Stimulated activated memory B cell treated with anti-CD40 and anti-IgM and Interleukin-4, amounts not matched to agents 10 μg/mL and 1 μg/mL and 100 μg/mL, for 72 hours (primary cell): ENCODE measurements around the gene DTX2.
"Not testable (repeated sequence)": the region's sequence is repeated elsewhere in the genome, so short reads cannot be mapped to it uniquely, and the experiment has no call there.

ENCODE experiments used
- ATAC-seq: fragments of 150-1000 bp; cut with Tn5 transposase; 2 replicates; pipeline ENCODE4 v1.10.0; 2021
- H3K27ac Mint-ChIP-seq: one replicate; pipeline ENCODE4 v1.8.0; 2022; ENCODE audit warnings: mild to moderate bottlenecking, mixed read lengths
- H3K27me3 Mint-ChIP-seq: one replicate; pipeline ENCODE4 v1.8.0; 2022; ENCODE audit warnings: mixed read lengths
- H3K36me3 Mint-ChIP-seq: one replicate; pipeline ENCODE4 v1.8.0; 2022; ENCODE audit warnings: mixed read lengths
- H3K4me1 Mint-ChIP-seq: one replicate; pipeline ENCODE4 v1.8.0; 2022; ENCODE audit warnings: mixed read lengths
- H3K4me3 Mint-ChIP-seq: one replicate; pipeline ENCODE4 v1.8.0; 2022; ENCODE audit warnings: mild to moderate bottlenecking, moderate library complexity, mixed read lengths
- H3K9me3 Mint-ChIP-seq: one replicate; pipeline ENCODE4 v1.8.0; 2022; ENCODE audit warnings: mixed read lengths

Gene DTX2

DNA sequence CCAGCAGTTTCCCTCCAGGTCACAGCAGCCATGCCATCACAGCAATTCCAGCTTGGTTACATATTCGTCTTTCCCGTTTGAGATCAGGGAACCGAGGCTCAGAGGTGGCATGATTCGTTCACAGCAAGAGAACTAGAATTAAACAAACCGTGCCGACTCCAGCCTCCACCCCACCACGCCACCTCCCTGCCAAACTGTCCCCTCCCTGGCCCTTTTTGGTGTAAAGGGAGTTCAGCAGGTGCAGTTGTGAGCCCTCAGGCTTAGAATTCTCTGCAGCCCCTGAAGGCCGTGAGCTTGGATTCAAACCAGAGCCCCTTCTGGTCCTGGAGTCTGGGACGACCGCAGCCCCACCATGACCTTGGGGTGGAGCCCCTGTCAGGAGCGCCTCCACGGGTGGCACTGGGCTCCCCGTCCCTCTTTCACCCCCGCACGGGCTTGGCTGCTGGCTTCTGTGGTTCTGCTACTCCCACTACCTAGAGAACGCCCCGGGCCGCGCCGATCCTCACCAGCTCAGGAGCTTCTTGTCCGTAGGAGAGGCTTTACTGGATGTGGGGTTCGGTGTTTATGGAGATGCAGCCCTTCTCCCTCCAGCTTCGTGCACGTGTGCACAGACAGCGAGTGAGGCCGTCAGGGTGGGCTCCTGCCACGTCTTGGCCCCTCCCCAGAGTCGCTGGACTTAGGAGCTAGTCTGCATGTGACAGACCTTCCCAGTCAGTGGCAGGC, 37.9 kb downstream of the DTX2 start:
- H3K9me3 Mint-ChIP-seq, H3K27me3 Mint-ChIP-seq, H3K27ac Mint-ChIP-seq, H3K4me3 Mint-ChIP-seq, H3K4me1 Mint-ChIP-seq: not testable (repeated sequence)
- ATAC-seq, result peak; percentile 17
- peaks cover 12% of the 10 kb centered on the region for H3K36me3 Mint-ChIP-seq

- H3K4me3 Mint-ChIP-seq, H3K4me1 Mint-ChIP-seq, H3K27me3 Mint-ChIP-seq, H3K9me3 Mint-ChIP-seq, H3K27ac Mint-ChIP-seq: not testable (repeated sequence)
- ATAC-seq, result peak; percentile 73
- H3K36me3 Mint-ChIP-seq, result peaks cover 17% of the 10 kb centered on the region
These were observed 38.4 kb downstream of the DTX2 start for GRCh38 chr7:76499924-76500241.

GRCh38 chr7:76502224-76502623, 40.7 kb downstream of the DTX2 start:
- H3K4me1 Mint-ChIP-seq, H3K9me3 Mint-ChIP-seq, H3K27ac Mint-ChIP-seq, ATAC-seq, H3K4me3 Mint-ChIP-seq, H3K27me3 Mint-ChIP-seq: not testable (repeated sequence)
- peaks cover 19% of the 10 kb centered on the region for H3K36me3 Mint-ChIP-seq

GRCh38 chr7:76502836-76503235, 41.3 kb downstream of the DTX2 start:
- not testable (repeated sequence) for H3K4me1 Mint-ChIP-seq, H3K9me3 Mint-ChIP-seq, H3K27me3 Mint-ChIP-seq, H3K4me3 Mint-ChIP-seq, ATAC-seq, H3K27ac Mint-ChIP-seq
- peaks cover 20% of the 10 kb centered on the region for H3K36me3 Mint-ChIP-seq

DNA sequence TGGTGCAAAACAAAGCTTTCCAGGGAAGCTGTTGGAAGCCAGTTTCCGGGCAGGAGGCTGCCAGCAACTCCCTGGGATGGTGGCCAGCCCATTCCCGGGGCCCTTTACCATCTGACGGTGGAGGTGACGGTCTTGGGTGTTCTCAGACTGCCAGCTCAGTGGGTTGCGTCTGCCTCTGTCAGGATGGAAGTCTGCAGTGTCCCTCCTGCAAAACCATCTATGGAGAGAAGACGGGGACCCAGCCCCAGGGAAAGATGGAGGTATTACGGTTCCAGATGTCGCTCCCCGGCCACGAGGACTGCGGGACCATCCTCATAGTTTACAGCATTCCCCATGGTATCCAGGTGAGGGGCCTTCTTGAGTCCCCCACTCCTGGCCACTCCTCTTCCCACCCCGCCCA, 41.7 kb downstream of the DTX2 start:
- not testable (repeated sequence) for H3K4me1 Mint-ChIP-seq, H3K27ac Mint-ChIP-seq, H3K27me3 Mint-ChIP-seq, H3K9me3 Mint-ChIP-seq, H3K4me3 Mint-ChIP-seq, ATAC-seq
- peaks cover 24% of the 10 kb centered on the region for H3K36me3 Mint-ChIP-seq

DNA sequence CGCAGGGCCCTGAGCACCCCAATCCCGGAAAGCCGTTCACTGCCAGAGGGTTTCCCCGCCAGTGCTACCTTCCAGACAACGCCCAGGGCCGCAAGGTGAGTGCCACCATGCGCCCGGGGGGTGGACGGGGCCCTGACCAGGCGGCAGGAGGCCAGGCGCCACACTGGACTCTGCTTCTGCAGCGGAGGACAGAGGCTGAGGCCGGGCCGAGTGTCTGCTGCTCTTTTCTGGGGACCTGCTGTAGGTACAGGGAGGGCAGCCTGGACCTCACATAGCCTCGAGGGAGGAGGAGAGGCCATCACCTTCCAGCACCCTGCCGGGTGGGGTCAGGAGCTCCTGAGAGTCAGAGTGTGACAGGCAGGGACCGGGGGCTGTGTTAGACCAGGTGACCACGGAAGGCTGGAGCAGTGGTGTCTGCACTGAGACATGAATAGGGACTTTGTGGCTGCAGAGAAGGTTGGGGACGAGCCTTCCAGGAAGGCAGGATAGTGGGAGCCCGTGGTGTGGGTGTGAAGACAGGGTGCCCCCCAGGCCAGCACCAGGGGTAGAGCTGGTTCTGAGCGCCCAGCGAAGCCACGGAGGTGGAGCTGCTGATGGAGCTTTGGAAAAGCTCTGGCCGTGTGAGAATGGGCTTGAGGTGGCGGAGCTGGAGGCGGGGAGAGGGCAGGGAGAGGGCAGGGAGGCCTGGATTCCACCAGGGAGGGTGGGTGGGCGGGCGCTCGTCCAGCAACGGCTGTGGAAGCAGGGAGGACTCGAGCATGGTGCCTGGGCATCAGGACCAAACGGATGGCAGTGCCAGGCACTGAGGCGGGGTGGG, 43.0 kb downstream of the DTX2 start:
- not testable (repeated sequence) for H3K27ac Mint-ChIP-seq, H3K4me3 Mint-ChIP-seq, ATAC-seq, H3K27me3 Mint-ChIP-seq, H3K4me1 Mint-ChIP-seq, H3K9me3 Mint-ChIP-seq
- H3K36me3 Mint-ChIP-seq, result peaks cover 24% of the 10 kb centered on the region

GRCh38 chr7:76505168-76506080, 43.9 kb downstream of the DTX2 start:
- H3K36me3 Mint-ChIP-seq, result peaks cover 24% of the 10 kb centered on the region
- no peak overlapping the region for H3K4me3 Mint-ChIP-seq
- H3K4me1 Mint-ChIP-seq, result no peaks in the 10 kb centered on the region
- peaks cover 3% of the 10 kb centered on the region for H3K9me3 Mint-ChIP-seq
- no peak overlapping the region for H3K27ac Mint-ChIP-seq
- H3K27me3 Mint-ChIP-seq, result no peaks in the 10 kb centered on the region
- no peak for ATAC-seq

DNA sequence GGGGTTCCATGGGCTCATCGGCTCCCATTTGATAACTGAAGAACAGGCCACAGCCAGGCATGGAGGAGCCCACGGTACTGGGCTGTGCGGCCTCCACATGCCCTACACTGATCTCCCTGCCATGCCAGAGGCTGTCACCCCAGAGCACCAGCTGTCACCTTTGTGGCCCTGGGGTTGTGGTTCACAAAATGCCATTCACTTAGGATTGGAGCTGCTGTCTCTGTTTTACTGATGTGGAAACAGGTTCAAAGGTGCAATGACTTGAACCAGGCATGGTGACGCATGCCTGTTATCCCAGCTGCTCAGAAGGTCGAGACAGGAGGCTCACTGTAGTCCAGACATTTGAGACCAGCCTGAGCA, 44.6 kb downstream of the DTX2 start:
- H3K4me3 Mint-ChIP-seq, result no peak overlapping the region
- no peak overlapping the region for H3K27ac Mint-ChIP-seq
- no peak for ATAC-seq
- H3K27me3 Mint-ChIP-seq, result no peaks in the 10 kb centered on the region
- peaks cover 22% of the 10 kb centered on the region for H3K36me3 Mint-ChIP-seq
- no peaks in the 10 kb centered on the region for H3K4me1 Mint-ChIP-seq
- H3K9me3 Mint-ChIP-seq, result peaks cover 3% of the 10 kb centered on the region

DNA sequence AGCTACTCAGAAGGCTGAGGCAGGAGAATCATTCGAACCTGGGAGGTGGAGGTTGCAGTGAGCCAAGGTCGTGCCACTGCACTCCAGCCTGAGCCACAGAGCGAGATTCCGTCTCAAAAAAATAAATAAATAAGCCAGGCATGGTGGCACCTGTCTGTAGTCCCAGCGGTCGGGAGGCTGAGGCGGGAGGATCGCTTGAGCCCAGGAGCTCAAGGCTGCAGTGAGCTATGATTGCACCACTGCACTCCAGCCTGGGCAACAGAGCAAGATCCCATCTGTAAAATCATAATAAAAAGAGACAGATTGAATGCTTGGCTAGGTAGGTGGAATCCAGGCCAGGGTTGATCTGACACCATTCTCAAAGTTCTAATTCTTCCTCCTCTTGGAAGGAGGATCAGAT, 45.1 kb downstream of the DTX2 start:
- H3K36me3 Mint-ChIP-seq, result peaks cover 16% of the 10 kb centered on the region
- not testable (repeated sequence) for H3K27ac Mint-ChIP-seq, H3K9me3 Mint-ChIP-seq, H3K27me3 Mint-ChIP-seq, H3K4me1 Mint-ChIP-seq, H3K4me3 Mint-ChIP-seq, ATAC-seq

GRCh38 chr7:76507723-76508406, 46.4 kb downstream of the DTX2 start:
- peak; percentile 53 for ATAC-seq
- H3K4me3 Mint-ChIP-seq, result no peak overlapping the region
- peaks cover 3% of the 10 kb centered on the region for H3K9me3 Mint-ChIP-seq
- H3K27ac Mint-ChIP-seq, result no peak overlapping the region
- no peaks in the 10 kb centered on the region for H3K4me1 Mint-ChIP-seq
- H3K36me3 Mint-ChIP-seq, result peaks cover 13% of the 10 kb centered on the region
- no peaks in the 10 kb centered on the region for H3K27me3 Mint-ChIP-seq

DNA sequence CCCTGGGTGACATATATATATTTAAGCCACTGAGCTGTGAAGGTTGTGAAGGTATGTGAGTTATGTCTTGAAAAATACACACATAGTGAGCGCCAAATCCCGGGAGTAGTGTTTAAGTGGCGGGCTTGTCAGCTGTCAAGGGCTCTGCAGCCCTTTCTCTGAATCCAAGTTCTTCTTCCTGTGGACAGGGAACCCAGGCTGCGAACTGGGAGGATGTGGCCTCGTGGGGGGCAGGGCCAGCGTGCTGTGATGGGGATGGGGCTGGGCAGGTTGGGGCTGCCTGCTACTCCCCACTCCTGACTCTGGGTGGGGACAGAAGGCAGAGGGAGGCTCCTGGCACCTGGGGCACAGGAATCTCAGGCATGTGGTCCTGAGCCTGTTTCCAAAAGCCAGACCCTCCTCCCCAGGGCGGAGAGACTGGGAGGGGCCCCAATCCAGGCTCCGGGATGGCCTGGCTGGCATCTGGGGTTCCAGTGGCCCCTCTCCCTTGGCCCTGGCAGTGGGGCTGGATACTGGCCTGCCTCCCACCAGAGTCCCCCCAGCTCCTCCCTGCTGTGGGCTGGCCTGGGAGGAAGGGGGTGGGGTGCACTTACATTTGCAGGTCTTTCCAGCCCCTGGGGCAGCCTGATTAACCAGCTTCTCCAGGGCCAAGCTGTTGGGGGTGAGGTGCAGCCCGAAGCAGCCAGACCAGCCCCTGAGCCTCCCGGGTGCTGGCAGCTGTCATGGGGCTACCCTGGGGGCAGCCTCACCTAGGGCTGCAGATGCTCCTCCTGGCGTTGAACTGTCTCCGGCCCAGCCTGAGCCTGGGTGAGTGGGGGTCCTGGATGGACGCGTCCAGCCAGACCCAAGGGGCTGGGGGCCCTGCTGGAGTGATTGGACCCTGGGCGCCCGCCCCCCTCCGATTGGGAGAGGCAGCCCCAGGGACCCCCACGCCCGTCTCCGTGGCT, 48.7 kb downstream of the DTX2 start, which contains the start of gene UPK3B:
TSS of gene UPK3B (plus strand) at position 622 of the 947 bp plus-strand sequence. CDS start at position 723, 101 bp downstream.
- no peak within 1 kb of the TSS for H3K27ac Mint-ChIP-seq
- H3K4me3 Mint-ChIP-seq, result no peak within 1 kb of the TSS
- ATAC-seq, result peak; percentile 7

GRCh38 chr7:76511200-76511910, 49.8 kb downstream of the DTX2 start:
- not testable (repeated sequence) for H3K27ac Mint-ChIP-seq, H3K4me3 Mint-ChIP-seq, H3K36me3 Mint-ChIP-seq, H3K9me3 Mint-ChIP-seq, ATAC-seq, H3K4me1 Mint-ChIP-seq, H3K27me3 Mint-ChIP-seq

More for the DNA sequence above, 48.7 kb downstream of the DTX2 start, which contains the start of gene UPK3B:
- H3K27me3 Mint-ChIP-seq, result no peaks in the 10 kb centered on the region
- H3K36me3 Mint-ChIP-seq, result peaks cover 5% of the 10 kb centered on the region
- peaks cover 3% of the 10 kb centered on the region for H3K9me3 Mint-ChIP-seq
- no peaks in the 10 kb centered on the region for H3K4me1 Mint-ChIP-seq

DNA sequence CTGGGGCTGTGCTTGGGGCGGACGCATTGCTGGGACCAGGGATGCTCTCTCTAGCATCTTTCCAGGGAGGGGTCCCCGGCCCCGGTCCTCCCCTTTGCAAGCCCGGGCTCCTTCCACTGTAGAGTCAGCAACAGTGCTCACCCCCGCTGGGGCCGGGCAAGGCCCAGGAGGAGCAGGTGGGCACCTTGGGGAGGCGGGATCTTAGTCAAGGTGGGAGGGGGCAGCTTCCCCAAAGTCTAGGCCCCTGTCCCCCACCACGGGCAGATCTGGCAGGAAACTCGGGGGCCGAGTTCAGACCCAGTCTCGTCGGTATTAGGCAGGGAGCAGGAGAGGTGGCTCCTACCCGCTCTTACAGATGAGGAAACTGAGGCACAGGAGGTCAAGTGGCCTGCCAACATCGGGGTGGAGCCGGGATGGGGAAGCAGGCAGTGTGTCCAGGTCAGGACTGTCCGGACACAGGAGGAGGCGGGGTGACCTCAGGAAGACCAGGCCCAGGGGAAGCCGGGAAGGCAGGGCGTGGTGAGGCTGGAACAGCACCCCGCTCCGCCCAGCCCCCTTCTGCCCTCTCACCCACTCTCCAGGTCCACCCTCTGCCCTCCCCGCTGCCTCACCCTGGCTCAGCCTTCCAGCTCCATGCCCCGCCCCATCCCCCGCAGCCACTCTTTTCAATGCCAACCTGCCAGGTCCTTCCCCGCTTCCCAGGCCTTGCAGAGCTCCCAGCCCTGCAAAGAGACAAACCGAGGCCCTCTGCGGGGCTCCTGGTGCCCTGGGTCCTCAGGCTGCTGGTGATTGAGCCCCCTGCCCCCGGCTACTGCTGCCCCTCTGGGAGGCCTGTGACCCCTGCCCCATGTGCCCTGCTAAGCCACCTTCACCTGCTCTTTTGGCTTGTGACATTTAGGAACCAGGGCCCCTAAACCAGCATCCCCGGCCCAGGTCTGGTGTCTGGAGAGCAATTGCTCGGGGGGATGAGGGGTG, 50.7 kb downstream of the DTX2 start:
- H3K4me3 Mint-ChIP-seq, H3K27ac Mint-ChIP-seq, H3K9me3 Mint-ChIP-seq, H3K27me3 Mint-ChIP-seq, ATAC-seq, H3K36me3 Mint-ChIP-seq, H3K4me1 Mint-ChIP-seq: not testable (repeated sequence)
